ENCODE data around the gene MLPH.
"Not testable (repeated sequence)": the region's sequence is repeated elsewhere in the genome, so short reads cannot be mapped to it uniquely, and the experiment has no call there.

The MLPH gene

GRCh38 chr2:237585590-237586221 lies 98.7 kb downstream of the MLPH start:
- DNase-seq (ENCODE audit: low read depth in 2 of 2) = no peak

DNA sequence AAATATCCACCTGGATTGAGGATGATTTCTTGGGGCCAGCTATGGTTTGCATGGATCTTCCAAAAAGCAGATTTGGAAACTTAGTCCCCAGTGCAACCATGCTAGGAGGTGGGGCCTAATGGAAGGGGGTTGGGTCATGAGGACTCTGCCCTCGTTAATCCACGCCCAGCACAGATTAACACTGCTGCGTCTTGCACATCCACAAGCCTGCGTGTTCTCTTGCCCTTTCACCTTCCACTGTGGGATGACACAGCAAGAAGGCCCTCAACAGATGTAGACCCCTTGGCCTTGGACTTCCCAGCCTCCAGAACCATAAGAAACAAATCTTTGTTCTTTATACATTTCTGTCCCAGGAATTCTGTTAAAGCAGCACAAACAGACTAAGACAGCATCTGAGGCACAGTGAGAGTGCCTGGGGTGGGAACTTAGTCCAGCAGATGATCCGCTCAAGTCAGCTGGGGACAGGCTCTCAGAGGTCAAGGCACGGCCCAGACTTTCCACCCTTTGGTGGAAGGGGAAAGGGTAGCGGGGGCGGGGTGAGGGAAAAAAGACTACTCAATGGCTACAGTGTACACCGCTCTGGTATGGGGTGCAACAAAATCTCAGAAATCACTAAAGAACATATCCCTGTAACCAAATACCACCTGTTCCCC lies 101.1 kb downstream of the MLPH start:
- no peak for DNase-seq (ENCODE audit: low read depth in 2 of 2)

- no peak for DNase-seq (ENCODE audit: low read depth in 2 of 2)
Measured at GRCh38 chr2:237590272-237591140, 103.5 kb downstream of the MLPH start, which contains the start of gene RAB17. RAB17 (minus strand) TSS chr2:237590734; CDS start chr2:237586154, 4,580 bp downstream.

DNA sequence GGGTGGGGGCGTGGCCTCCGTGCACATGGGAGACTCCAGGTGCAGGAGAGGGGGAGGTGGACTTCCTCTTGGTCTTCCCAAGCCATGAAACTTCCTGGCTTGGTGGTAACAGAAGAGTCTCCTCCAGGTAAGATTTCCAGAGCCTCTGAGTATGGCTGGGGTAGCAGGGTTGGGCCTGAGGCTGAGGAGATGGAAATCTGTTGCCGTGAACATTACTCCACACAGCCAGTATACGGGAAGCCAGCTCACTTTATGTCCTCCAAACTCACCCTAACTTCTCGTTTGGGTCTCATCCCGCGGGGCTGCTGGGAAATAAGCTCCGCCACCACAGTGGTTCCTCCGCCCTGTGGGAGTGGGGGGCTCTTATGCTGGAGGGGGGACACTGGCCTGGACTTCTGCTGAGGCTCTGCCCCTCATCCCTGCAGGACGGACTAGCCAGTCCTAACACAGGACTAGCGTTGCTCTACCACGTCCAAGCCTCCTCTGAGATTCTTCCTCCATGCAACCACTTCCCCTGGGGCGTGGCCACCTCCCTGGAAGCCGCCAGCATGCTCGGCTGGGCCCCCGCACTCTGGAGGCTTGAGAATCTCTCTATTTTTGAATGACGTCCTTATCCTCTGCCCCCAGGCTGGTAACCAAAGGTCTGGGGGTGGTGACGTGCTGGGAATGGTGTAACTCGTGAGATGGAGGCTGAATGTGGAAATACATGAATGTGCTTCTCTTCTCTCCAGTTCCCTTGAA lies 104.3 kb downstream of the MLPH start:
- no peak for DNase-seq (ENCODE audit: low read depth in 2 of 2)

DNA sequence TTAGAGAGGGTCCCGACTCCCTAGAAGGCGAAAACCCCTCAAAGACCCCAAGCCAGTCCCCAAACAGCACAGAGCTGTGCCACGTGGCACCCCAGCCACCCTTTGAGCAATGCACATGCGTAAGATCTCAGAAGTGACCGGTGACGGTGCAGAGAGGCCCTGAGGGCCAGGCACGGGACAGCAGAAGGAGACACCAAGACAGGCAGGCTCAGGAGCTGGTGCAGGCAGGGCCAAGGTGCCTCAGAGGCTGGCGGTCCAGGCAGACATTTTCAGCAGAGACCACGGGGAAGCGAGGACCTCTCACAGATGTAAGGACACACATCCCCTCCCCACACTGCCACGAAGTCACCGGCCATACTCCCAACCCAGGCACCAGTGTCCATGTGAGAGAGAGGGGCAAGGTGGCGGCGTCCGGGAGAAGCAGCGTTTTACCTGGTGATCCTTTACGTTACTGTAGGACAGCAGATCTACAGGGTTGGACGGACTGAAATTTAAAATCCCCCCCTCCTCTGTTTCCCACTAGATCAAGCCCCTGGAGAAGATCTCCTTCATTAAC lies 105.5 kb downstream of the MLPH start:
- no peak for DNase-seq (ENCODE audit: low read depth in 2 of 2)

DNA sequence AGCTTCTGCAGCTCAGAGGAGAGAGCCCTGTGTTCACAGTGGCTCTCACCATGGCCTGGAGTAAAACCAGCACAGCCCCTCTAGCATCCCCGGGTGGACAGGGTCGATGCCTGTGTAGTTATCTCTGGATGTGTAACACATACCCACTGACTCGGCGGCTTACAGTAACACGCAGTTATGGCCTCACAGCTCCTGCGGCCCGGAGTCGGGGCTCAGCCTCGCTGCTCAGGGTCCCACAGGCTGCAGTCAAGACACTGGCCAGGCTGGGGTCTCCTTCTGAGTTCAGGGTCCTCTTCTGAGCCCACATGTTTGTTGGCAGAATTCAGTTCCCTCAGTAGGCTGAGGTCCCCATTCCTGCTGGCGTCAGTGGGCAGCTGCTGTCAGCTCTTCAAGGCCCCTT lies 106.0 kb downstream of the MLPH start:
- no peak for DNase-seq (ENCODE audit: low read depth in 2 of 2)

GRCh38 chr2:237593596-237594320 lies 106.7 kb downstream of the MLPH start:
- no peak for DNase-seq (ENCODE audit: low read depth in 2 of 2)

DNA sequence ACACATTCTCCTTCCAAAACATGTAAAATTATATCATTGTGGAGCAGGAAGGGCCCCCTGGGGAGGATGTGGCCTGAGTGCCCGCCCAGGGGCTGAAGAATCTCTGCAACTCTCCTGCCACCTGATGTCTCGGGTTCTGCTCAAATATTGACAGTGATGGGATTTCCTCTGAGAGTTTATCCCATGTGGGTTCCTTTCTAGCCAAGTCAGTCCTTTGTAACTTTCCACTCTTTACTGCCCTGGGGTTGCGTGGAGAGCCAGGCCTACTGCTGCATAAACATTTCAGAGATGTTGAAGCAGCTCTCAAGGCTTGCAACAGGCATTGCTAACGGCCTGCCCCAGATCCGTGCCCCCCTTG lies 107.4 kb downstream of the MLPH start:
- DNase-seq (ENCODE audit: low read depth in 2 of 2) = no peak

- DNase-seq (ENCODE audit: low read depth in 2 of 2) = not testable (repeated sequence)
Measured at GRCh38 chr2:237595829-237596519, 108.9 kb downstream of the MLPH start.

DNA sequence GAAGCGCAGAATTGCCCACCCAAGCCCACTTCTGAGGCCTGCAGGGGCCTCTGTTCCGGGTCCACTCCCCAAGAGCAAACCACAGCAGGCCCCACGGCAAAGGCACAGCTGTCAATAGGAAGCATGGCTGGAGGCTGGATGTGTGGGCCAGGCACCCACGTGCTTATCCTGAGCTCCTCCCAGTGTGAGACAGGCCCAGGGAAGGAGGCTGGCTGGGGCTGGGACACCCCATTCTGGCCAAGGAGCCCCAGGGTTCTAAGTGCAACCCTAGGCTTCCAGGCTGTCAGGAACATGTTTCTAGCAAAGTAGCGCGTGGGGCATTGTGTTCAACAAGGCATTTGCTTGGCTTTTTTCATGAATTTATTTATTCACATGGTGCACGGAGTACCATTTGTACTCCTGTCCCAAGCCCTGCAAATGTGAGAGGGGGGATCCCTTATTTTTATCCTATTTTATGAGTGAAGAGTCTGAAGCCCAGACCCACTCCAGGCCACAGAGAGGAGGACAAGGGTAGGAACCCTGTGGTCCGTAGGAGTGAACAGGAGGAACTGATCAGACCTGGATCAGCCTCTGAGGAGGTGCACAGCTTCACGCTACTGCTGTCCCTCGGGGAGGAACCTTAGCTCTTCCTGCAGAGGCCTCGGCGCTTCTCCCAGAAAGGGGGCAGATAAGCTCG lies 109.6 kb downstream of the MLPH start:
- DNase-seq (ENCODE audit: low read depth in 2 of 2) = no peak

DNA sequence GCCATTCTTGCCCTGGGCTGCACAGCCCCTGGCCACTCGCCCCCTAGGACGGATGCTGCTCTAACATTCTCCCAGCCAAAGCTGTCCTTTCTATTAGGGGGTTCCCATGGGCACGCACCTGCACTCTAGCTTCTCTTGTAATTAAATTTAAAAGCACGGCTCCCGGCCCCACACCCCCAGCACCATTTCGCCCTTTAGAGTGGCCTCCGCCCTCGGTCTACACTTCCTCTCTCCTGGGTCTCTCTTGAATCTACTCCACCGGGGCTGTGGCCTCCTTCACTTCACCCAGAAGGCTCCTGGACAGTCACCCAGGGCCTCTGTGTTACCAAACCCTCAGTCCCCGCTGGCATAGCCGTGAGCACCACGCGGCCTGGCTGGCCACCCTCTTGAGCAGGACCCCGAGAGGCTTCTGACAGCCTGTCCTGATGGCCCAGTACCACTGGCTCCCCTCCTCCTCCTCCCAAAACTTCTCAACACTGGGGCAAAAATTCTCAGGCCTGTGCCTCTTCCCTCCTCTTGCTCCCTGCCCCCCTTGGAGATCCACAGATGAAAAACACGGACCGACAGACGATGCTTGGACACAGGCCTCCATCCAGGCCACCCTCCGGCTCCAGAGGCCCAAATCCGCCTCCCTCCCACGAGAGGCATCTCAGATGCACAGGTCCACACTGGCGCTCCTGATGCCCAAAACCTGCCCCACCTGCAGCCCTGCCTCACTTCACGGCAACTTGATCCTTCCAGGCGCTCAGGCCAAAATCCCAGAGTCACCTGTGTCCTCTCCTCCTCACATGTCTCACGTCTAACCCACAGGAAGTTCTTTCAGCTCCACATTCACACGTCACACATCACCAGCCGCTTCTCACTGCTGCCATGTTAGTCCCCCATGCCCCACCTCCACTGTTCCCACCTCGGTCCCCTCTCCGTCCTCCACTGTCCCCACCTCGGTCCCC lies 110.4 kb downstream of the MLPH start:
- no peak for DNase-seq (ENCODE audit: low read depth in 2 of 2)

DNA sequence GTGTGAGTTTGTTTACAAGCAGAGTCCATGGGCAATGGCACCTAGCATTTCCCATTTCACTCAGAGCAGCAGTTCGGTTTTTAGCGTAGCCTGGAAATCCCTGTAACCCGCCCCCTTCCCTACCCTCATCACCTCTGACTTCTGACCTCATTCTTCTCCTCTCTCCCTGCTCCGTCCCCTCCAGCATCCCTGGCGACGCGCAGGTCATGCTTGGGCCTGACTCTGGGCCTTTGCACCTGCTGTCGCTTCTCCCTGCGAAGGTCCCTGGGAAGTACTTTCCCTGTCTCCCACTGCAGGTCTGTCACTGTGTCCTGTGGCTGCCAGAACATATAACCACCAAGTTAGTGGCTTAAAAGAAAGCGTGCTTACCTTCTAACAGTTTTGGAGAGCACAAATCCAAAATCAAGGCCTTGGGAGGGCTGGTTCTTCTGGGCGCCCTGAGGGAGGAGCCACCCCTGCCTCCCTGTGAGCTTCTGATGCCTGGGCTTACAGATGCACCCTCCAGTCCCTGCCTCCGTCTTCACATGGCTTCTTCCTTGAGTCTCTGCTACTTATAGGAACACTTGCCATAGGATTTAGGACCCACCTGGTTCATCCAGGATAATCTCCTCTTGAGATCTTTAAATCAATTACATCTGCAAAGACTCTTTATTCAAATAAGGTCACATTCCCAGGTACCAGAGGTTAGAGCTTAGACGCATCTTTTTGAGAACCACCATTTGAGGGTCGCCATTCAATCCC lies 111.6 kb downstream of the MLPH start:
- no peak for DNase-seq (ENCODE audit: low read depth in 2 of 2)

DNA sequence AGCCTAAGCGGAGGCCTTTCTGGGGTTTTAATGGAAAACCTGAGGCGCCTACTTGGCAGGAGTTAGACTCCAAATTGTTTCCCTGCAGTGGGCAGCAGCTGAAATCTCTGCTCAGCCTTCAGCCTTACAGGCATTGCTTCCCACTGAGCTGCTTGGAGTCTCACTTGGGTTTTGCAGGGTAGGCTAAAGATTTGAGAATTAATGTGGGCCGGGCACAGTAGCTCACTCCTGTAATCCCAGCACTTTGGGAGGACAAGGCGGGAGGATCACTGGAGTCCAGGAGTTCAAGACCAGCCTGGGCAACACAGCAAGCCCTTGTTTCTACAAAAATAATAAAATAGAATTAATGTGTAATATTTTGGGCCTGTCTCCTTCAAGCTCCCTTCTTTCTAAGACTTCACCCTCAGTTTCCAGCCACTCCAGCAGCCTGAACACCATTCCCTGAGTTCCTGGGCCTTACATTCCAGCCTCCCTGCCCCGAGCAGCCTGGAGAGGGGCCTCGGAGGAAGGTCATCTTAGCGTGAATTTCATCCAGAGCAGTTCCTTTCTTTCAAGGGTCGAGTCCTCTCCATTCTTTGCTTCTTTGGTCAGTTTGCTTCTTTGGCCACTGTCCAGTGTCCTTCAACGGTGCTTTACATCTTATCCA lies 112.5 kb downstream of the MLPH start:
- no peak for DNase-seq (ENCODE audit: low read depth in 2 of 2)

GRCh38 chr2:237600205-237600846 lies 113.3 kb downstream of the MLPH start:
- DNase-seq (ENCODE audit: low read depth in 2 of 2) = peak; percentile 52 to 53

DNA sequence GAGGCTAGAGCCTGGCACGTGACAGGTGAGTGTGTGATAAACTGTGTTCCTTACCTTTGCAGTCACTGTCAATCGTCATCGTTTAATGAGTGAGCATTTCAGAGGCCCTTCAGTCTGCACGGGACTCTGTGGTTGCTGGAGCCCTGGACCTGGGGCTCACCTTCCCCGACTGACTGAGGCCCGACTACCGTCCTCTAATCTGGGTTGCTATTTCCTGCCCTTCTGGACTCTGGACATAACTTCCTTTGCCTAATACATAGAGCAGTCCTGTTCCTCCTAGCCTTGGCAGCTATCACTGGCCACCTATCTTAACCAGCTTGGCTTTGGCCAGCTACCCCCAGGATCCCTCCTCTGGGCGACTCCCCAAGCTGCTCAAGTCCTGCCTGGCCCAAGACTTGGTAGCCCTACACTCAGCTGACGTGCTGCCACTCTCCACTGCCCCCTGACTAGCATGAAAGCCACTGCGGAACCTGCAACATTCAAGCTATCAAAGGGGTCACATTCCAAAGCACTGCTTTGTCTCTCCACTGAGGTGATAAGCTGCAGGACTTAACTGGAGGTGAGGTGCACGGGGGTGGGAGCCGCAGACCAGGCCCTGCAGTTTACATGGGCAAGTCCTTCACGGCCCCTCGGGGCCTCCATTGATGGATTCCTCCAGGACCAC lies 114.5 kb downstream of the MLPH start:
- DNase-seq (ENCODE audit: low read depth in 2 of 2) = no peak

- no peak for DNase-seq (ENCODE audit: low read depth in 2 of 2)
Measured at GRCh38 chr2:237602409-237602808, 115.4 kb downstream of the MLPH start.

Data from fibroblast of skin of left quadriceps (primary cell).